Astrocyte (in vitro differentiated cells and primary cell): ENCODE results near the gene KCNMB2.

Source experiments
- CTCF ChIP-seq: IDR thresholded peaks from 2 replicates; pipeline ENCODE4 v1.5.1; 2011; ENCODE audit warnings: low read depth, mild to moderate bottlenecking, inconsistent platforms, low read length, moderate library complexity; ENCODE audit not compliant: insufficient read depth
- EZH2 ChIP-seq: IDR thresholded peaks from 2 replicates; pipeline ENCODE4 v1.6.1; 2012; ENCODE audit warnings: mild to moderate bottlenecking, low read length, inconsistent platforms; ENCODE audit not compliant: insufficient read depth

GRCh38 chr3:178558637-178559036, 22.4 kb downstream of the KCNMB2 start:
- TF ChIP-seq CTCF = no peak
- TF ChIP-seq EZH2 = no peak
